Measurements from ENCODE around the gene CHRNB4.

Gene CHRNB4

DNA sequence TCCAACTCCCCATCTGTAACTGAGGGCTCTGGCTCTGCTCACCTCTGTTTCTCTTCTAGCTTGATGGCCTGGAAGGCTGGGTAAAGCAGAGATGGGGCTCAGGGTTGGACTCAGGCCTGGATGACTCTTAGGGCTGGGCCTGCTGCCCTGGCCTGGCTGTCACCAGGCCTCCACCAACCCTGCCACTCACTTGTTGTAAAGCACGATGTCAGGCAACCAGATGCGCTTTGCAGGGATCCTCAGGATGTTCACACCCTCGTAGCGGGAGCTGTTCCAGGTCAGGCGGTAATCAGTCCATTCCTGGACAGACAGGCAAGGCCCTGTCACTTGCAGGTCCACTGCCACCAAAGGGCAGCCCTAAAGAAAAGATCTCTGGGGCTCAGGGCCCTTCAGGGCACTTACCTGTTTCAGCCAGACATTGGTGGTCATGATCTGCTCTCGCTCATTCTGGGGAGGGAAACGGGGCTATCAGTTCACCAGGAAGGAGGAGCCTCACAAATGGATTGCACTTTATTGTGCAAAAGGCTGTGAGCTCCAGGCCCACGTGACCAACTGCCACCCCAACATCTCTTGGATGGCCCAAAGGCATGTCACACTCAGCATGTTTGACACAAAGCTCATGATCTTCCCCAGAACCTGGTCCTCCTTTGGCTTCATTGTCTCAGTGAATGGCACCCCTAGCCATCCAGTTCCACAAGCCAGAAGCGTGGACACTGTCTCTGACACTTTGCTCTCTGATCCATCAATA is 9.9 kb downstream of the CHRNB4 start:
- DNase-seq: no peak

DNA sequence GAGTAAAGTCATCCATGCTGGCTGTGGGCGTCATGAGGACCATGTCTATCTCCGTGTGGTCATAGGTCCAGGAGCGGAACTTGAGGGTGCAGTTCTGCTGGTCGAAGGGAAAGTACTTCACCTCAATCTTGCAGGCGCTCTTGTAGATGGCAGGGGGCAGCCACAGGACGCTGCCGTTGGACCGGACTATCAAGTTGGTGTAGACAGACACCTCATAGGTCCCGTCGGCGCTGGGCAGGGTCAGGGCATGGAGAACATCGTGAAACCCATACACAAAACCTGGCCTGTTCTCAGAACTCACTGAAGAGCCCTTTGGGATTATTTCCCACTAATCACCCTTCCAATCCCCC is 11.3 kb downstream of the CHRNB4 start:
- no peak for DNase-seq

DNA sequence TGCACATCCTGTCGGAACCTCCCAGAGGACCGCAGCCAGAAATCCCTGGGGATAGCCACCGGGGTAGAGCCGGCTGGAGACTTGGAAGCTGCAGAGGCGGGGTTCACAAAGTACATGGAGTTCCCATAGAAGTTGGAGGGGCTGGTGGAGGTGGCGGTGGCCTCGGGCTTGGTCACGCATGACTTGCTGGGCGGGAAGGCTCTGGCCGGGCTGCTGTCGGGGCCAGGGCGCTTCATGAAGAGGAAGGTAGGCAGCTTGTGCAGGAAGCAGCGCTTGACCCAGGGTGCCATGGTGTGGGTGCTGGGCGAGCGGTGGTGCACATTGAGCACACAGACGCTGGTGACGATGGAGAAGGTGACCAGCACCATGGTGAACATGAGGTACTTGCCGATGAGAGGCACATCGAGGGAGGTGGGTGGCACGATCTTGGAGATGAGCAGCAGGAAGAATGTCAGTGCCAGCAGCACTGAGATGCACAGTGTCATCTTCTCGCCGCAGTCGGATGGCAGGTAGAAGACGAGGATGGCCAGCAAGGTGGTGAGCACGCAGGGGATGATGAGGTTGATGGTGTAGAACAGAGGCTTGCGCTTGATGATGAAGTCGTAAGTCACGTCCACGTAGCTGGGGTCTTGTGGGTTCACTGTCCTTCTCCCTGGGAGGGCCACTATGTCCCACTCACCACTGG is 11.8 kb downstream of the CHRNB4 start:
- DNase-seq: no peak

DNA sequence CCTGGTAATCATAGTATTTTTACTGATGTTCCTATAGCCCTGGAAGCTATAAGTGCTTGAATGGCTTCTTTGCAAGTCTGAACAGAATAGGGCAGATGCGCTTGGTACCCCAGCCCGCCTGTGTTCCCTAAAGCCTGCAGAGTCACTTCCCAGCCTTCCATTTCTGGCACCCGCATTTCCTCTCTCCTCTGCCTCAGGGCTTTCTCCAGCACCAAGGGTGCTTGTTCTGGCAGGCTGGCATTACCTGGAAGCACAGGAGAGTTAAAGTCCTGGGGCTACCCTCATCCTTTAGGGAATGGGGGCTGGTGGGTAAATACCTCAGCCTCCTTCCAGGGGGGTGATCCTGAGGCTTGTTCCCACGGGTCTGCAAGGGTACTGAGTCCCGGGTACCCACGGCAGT is 12.8 kb downstream of the CHRNB4 start:
- no peak for DNase-seq

DNA sequence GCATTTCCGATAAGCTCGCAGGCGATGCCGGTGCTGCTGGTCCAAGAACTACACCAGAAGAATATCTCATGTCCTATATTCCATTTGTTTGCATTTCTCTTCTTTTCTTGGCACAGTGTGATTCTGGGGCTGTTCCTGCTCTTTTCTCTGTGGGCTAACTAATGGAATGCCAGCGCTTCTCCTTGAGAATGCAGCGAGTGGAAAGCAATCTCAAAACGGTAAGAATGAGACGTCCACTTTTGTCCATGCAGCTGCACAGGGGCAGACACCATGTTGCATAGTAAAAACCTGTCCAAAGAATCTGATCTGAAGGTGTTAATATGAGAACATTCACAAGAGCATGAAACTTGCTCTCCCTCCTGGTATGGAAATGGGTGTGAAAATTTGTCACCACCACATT is 13.7 kb downstream of the CHRNB4 start:
- DNase-seq: no peak

DNA sequence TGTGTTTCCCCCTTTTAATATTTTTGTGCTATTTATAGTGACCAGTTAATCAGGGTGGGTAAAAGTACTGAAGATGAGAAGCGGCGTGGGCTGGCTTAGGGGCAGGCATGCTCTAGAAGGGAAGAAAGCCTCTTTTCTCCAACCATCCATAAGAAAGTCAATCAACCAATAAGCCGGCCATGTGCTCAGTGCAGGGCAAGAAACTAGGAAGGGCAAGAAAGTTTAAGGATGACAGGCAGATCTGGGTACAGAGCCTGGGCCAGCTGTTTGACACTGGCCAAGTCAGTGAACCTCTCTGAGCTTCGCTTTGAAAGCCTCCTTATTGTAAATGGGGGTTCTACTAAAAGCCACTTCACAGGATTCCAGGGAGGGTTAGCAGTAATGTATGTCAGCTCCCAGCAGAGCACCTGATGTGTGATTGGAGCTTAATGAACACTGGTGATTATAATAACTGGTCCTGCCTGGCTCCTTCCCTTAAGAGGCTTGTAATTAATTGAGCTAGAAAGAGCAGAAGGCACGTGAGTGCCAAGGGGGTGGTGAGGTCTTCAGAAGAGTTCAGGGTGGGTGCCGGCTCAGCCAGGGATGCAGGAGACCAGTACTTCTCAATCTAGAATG is 14.5 kb downstream of the CHRNB4 start:
- DNase-seq: no peak

DNA sequence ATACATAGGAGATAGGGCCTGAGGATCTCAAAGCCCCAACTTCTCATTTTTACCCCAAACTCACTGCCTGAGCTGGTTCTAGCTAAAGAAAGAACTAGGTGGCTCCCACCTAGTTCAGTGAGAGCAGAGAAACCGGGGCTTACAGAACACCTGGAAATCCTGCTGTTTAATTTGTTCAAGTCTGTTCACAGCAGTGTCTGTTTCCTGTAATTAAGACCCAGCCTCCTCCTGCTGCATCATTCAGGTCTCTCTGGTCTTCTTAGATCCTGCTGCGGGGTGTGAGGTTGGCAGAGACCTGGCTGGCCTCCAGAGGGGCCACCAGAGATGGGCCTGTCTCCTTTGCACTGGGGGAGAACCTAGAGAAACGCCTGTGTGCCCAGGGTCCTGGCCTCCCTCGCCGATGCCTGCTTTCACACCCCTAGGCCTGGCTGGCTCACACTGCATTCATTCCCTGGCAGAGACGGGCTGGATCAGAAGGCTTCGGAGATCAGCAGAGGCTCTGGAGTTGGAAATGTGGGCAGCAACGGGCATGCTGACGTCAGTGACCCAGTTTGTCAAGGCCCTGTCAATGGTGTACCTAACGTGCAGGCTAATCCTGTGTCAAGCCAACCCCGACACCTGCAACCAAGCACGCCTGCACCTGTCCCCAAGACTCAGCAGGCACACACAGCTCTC is 15.3 kb downstream of the CHRNB4 start:
- no peak for DNase-seq

DNA sequence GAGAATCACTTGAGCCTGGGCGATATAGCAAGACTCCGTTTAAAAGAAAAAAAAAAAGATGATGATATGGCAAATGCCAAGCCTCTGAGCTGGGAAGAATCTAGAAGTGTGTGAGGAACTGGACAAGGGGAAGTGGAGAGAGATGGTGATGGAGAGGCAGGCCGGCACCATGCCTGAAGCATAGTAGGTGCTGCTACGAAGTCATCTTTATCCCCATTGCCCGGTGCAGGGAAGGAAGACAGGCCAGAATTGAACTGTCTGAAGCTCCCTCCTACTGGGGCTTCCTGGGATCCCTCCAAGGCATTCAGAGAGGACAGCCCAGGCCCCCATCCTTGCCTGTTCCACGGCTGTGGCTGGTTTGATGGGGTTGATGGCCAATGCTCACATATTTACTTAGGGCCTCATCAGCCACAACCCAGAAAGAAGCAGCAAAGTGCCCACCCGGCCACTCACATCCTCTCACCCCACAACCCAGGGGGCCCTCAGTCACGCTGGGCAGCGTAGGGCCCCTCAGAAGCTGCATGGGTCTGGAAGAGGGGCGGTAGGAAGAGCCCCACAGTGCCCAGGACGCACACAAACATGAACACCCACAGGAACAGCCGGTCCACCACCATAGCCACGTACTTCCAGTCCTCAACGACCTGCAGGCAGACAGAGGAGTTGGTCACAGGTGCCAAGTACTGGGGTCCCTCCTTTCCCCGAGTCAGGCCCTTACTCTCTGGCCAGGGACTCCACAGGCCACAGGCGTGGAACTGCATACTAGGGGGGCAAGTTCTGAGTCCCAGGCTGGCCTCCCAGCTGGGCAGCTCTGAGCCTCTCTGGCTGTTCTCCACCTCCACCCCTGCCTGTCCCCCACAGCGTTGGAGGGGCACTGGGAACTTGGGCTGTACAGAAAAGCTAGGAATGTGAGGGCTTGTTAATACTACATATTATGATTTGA is 16.1 kb downstream of the CHRNB4 start:
- no peak for DNase-seq

DNA sequence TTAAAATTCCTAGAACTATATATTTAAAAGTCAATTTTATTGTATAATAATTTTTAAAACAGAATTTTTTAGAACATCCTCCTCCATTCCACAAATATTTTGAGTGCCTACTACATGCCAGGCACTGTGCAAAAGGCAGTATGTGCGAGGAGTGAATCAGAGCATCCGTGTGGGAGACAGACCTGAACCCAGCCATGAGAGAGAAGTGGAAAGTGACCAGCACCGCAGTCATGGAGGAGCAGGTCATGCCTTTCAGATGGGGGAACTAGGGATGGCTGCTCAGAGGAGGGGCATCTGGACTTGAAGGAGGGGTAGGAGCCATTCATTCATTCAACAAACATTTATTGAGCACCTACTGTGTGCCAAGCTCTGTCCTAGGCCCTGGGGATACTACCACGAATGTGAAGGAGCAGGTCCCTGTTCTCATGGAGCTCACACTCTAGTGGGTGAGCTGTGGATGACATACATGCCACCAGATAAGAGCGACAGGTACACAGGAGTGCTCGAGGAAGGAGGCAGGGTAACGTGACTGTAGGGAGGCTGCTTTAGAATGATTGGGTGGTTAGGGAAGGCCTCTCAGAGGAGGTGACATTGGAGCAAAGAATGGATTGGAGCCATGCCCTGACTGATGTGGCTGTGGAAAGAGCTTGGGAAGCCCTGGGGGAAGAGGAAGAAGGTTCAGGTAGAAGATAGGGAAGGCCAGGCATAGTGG is 17.1 kb downstream of the CHRNB4 start:
- no peak for DNase-seq

DNA sequence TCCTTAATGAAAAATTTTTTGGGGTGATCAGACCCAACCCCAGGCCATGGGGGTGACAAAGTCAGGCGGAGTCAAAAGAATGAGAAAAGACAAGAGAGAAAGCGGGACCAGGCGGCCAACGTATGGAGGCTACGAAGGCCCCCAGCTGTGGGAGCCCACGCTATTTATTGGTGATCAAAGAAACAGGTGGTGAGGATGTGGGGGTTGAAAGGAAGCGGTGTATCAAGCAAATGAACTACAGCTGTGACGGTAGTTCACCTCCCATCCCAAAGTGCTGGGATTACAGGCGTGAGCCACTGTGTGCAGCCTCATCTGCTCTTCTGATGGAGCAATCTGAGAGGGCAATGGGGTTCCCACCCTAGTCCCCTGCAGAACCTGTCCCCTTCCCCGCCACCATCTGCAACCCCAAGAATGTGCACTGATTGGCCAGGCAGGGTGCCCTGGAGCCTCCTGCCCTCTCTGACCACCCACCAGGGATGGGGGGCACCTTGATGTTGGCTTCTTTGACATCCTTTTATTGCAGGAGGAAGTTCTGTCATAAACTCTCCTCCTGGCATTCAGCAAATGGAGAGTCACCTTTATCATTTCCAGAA is 19.1 kb downstream of the CHRNB4 start:
- no peak for DNase-seq

DNA sequence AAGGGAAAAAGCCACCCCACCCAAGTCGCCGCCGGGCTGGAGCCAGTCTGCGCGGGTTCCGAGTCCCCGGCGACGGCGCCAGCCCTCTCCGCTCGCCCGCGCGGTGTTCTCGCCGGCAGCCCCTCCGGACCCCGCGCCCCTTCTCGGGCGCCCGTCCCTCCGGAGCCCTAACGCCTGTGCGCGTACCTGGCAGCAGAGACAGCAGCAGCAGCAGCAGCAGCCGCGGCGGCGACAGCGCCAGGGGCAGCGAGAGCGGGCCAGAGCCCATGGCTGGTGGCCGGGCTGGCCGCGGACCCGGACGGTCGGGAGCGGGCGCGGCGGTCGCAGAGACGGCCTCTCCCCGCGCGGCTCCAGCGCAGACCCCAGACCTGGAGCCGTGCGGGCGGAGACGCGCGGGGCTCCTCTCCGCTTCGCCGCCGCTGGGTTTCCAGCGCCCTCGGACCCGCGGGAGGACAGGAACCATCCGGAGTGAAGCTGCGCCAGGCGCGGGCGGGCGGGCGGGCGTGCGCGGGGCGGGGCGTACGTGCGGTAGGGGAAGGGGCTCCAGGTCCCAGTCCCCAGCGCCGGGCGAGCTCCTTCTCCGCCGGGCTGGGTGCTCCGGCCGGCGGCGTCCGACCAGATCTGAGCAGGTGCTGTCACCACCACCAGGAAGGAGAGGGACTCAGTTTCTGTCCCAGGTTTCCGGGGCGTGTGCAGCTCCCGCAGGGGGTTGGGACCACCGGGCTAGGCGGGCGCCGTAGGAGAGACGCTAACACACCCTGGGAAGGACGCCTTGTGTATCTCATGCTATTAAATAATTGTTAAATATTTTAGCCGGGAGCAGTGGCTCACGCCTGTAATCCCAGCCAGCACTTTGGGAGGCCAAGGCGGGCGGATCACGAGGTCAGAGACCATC is 20.2 kb downstream of the CHRNB4 start, which contains the start of gene CHRNA3:
Gene CHRNA3, minus strand, starts transcription at position 470 of the 895 bp plus-strand sequence. Its CDS starts 202 bp downstream, at position 268.
- DNase-seq: no peak

DNA sequence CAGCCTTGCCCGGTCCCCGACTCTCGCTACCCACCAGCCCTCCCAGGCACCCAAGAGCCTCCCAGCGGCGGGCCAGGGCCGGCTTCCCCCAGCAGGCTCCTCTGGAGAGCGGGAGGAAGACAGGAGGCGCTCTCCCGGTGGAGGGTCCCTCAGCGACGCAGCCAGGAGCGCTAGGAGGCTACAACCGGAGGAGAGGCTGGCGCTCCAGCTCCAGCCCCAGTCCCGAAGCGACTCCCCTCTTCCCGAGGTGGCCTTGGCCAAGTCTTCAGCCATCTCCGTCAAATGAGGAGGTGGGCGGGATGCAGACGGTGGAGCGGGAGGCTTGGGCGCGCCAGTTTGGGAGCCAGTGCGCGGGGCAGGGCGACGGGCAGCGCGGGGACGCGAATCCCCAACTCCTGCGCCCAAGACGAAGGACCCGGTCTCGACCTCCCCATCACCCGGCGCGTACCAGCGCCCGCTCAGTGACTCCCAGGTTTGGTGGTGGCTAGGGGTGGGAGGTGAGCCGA is 20.9 kb downstream of the CHRNB4 start:
- DNase-seq: peak; percentile 9

DNA sequence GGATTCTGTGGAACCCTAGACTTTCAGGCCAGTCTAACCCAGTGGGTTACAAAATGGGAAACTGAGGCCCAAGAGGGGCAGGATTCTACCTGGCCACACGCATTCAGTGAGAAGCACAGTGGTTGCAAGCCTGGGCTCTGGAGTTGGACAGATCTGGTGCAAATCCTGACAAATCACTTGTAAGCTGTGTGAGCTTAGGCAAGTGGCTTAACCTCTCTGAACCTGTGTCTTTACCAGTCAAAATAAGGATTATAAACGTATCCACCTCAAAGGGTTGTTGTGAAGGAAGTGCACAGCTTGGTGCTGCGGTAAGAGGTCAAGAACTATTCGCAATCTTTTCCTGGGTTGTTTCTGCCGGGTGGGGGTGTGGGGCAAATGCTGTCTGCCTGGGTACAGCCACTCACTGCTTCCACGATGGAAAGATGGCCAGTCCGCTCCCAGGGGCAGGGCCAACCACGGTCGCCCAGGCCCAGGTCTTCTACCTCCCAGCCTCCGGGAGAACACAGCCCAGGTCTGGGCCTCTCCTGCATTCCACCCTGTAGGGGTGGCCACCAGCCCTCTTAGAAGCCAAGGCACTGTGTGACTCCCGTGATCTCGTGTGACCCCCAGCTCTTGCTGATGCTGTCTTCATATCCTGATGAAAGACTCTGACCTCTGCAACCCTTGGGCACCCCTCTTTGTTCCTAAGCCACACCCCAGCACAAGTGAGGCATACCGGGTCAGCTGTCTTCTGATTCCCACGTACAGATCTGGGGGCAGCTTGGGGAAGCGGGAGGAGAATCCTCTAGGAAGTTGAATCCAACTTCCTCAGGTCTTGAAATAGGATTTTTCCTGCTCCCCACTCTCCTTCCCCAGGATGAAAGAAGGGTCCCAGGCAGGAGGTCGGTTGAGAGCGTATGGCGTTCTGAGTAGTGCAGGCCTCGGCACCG is 21.7 kb downstream of the CHRNB4 start:
- DNase-seq: no peak

DNA sequence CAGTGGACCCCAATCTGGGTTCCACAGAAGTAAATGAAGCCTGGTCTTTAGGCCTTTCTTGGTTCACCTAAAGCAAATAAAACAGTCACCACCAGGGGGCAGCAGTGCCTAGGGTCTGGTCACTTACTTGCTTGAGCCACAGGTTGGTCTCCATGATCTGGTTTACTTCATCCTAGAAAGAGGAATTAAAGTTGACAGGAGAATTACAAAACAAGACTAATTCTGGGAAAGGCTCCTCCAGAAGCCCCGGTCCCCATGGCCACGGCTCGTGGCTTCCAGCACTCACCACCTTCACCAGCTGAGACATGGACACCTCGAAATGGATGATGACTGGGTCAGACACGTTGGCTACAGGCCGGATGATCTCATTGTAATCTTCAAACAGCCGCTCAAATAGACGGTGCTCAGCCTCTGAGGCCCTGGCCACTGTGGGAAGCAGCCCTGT is 22.5 kb downstream of the CHRNB4 start:
- DNase-seq: peak; percentile 76

DNA sequence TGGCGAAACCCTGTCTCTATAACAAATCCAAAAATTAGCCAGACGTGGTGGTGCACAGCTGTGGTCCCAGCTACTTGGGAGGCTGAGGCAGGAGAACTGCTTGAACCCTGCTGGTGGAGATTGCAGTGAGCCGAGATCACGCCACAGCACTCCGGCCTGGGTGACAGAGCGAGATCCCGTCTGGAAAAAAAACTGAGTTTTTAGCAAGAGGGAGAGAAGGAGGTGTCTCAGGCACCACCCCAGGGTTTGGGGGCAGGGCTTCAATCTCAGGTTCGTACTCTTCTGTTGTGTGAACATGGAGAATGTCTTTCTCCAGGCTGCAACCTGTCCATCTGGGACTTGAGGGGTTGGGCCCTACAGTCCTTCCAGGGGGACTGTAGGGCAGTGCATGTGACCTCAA is 22.9 kb downstream of the CHRNB4 start:
- DNase-seq: no peak

DNA sequence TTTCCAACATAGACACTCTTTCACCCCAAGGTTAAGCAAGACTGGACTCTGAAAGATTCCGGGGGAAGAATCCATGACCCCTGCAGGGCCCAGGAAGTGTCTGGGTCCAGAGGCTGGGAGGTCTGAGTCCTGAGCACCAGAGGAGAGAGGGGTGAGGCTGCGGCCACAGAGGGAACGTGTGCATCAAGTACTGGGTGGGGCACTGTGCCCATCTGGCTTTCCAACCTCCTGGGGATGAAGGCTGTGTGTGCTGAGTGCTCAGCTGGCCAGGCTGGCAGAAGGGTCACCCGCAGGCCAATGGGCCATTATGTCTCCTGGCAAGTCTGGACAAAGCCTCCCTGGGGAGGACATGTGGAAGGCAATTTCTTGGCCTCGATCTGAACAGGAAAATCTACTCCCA is 23.5 kb downstream of the CHRNB4 start:
- DNase-seq: no peak

DNA sequence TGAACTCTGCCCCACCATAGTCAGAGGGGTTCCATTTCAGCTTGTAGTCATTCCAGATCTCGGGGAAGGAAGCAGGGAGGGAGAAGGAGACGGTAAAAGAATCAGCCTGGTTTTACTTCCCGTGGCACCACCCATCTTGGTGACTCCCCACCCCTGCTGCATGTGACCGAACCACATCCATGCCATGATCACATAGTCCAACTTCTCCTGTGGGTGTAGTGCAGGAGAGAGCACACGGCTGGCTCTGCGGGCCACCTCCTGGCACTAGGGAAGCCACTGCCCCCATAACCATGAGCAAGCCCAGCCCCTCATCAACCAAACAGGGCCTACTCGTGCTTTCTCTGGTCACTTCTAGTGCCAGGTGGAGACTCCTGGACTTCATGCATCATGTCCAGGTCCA is 23.9 kb downstream of the CHRNB4 start:
- DNase-seq: no peak

DNA sequence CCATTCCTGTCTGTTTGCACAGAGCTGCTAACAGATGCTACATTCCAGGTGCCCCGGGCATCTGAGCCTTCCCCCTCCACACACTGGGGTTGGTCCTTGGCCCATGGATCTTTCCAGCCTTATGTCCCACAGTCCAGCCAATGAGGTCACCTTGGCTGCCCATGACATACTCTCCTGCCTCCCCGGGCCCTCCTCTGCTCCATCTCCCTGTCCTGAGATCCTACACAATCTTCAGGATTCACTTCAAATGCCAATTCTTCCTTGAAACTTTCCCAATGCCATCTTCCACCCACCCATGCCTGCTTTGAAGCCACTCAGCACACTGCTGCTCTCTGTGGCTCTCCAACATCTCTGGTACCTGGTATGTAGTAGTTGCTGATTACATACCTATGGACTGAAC is 24.5 kb downstream of the CHRNB4 start:
- DNase-seq: no peak

All from fibroblast of skin of scalp (primary cell).